HEK293 (cell line): ENCODE results near the gene BORCS5.

Experiments used
- CTCF ChIA-PET: fragments of 350-600 bp; formaldehyde crosslinking; extraction: SDS; loops from one replicate; lab custom pipeline; 2021; ENCODE audit warnings: antibody characterized with exemption; lab: Yijun Ruan, JAX
- POLR2A ChIA-PET: fragments of 300-600 bp; formaldehyde crosslinking; extraction: SDS; loops from one replicate; lab custom pipeline; 2020; ENCODE audit warnings: antibody characterized with exemption, inconsistent platforms; lab: Yijun Ruan, JAX
- H3K27ac ChIP-seq: fragments of 200-500 bp; sonication (Bioruptor generic); 2 replicates; pipeline ENCODE4 v1.5.1; 2014; ENCODE audit warnings: low read depth, low read length, control low read depth, inconsistent platforms; ENCODE audit errors: extremely low read depth
- H3K36me3 ChIP-seq, 2 experiments: fragments of 200-500 bp in 1 of 2; sonication (Bioruptor generic) in 1 of 2; 1 replicate in 1 of 2; 2 replicates in 1 of 2; pipeline ENCODE4 v1.5.1; 2014 to 2017; ENCODE audit warnings: inconsistent platforms in 2 of 2, low read length in 2 of 2; ENCODE audit not compliant: control insufficient read depth in 2 of 2, insufficient read depth in 1 of 2
- H3K4me1 ChIP-seq: fragments of 200-500 bp; sonication (Bioruptor generic); 2 replicates; pipeline ENCODE4 v1.5.1; 2014; ENCODE audit warnings: mild to moderate bottlenecking, low read length, inconsistent platforms; ENCODE audit not compliant: control insufficient read depth, insufficient read depth
- H3K4me3 ChIP-seq: 2 replicates; pipeline ENCODE4 v1.5.1; 2011; ENCODE audit warnings: low read depth, mild to moderate bottlenecking, control low read depth, low read length, moderate library complexity
- H3K9me3 ChIP-seq: fragments of 200-500 bp; sonication (Bioruptor generic); 2 replicates; pipeline ENCODE4 v1.5.1; 2014; ENCODE audit warnings: low read depth, low read length, inconsistent platforms; ENCODE audit not compliant: control insufficient read depth, insufficient read depth
- BCL11A ChIP-seq: fragments of 450-650 bp; formaldehyde crosslinking; IDR thresholded peaks from 2 replicates; pipeline ENCODE4 v1.5.1; 2016; ENCODE audit warnings: low read depth, missing biosample characterization, missing genetic modification characterization
- GFI1B ChIP-seq: fragments of 450-650 bp; formaldehyde crosslinking; IDR thresholded peaks from 2 replicates; pipeline ENCODE4 v1.5.1; 2016; ENCODE audit warnings: missing biosample characterization, missing genetic modification characterization
- GLIS1 ChIP-seq: fragments of 450-650 bp; formaldehyde crosslinking; IDR thresholded peaks from 2 replicates; pipeline ENCODE4 v1.5.1; 2016; ENCODE audit warnings: missing biosample characterization, missing genetic modification characterization
- KLF8 ChIP-seq: fragments of 450-650 bp; formaldehyde crosslinking; IDR thresholded peaks from 2 replicates; pipeline ENCODE4 v1.5.1; 2016; ENCODE audit warnings: missing biosample characterization, missing genetic modification characterization
- MYNN ChIP-seq: fragments of 450-650 bp; formaldehyde crosslinking; IDR thresholded peaks from 2 replicates; pipeline ENCODE4 v1.5.1; 2016; ENCODE audit warnings: missing biosample characterization, missing genetic modification characterization, borderline replicate concordance
- SCRT1 ChIP-seq: fragments of 450-650 bp; formaldehyde crosslinking; IDR thresholded peaks from 2 replicates; pipeline ENCODE4 v1.5.1; 2016; ENCODE audit warnings: missing biosample characterization, missing genetic modification characterization, borderline replicate concordance
- ZBTB1 ChIP-seq: fragments of 450-650 bp; formaldehyde crosslinking; IDR thresholded peaks from 2 replicates; pipeline ENCODE4 v1.5.1; 2016; ENCODE audit warnings: missing biosample characterization, missing genetic modification characterization
- ZBTB20 ChIP-seq: fragments of 450-650 bp; formaldehyde crosslinking; IDR thresholded peaks from 2 replicates; pipeline ENCODE4 v1.5.1; 2016; ENCODE audit warnings: missing biosample characterization, missing genetic modification characterization
- ZBTB48 ChIP-seq: fragments of 450-650 bp; formaldehyde crosslinking; IDR thresholded peaks from 2 replicates; pipeline ENCODE4 v1.5.1; 2016; ENCODE audit warnings: missing biosample characterization, missing genetic modification characterization
- ZEB2 ChIP-seq: fragments of 450-650 bp; formaldehyde crosslinking; IDR thresholded peaks from 2 replicates; pipeline ENCODE4 v1.5.1; 2016; ENCODE audit warnings: missing biosample characterization, missing genetic modification characterization
- ZNF112 ChIP-seq: fragments of 450-650 bp; formaldehyde crosslinking; IDR thresholded peaks from 2 replicates; pipeline ENCODE4 v1.5.0; 2017; ENCODE audit warnings: missing biosample characterization, missing genetic modification characterization
- ZNF16 ChIP-seq: fragments of 450-650 bp; formaldehyde crosslinking; IDR thresholded peaks from 2 replicates; pipeline ENCODE4 v1.5.1; 2016; ENCODE audit warnings: low read depth, missing biosample characterization, missing genetic modification characterization
- ZNF175 ChIP-seq: fragments of 450-650 bp; formaldehyde crosslinking; IDR thresholded peaks from 2 replicates; pipeline ENCODE4 v1.5.1; 2016; ENCODE audit warnings: missing biosample characterization, missing genetic modification characterization
- ZNF223 ChIP-seq: fragments of 450-650 bp; formaldehyde crosslinking; IDR thresholded peaks from 2 replicates; pipeline ENCODE4 v1.5.1; 2016; ENCODE audit warnings: missing biosample characterization, missing genetic modification characterization
- ZNF23 ChIP-seq: fragments of 450-650 bp; formaldehyde crosslinking; IDR thresholded peaks from 2 replicates; pipeline ENCODE4 v1.5.1; 2016; ENCODE audit warnings: missing biosample characterization, missing genetic modification characterization, borderline replicate concordance
- ZNF274 ChIP-seq, 2 experiments: fragments of 200-500 bp in 1 of 2; fragments of 450-650 bp in 1 of 2; sonication (Bioruptor generic) in 1 of 2; formaldehyde crosslinking in 1 of 2; IDR thresholded peaks; 2 replicates each; pipeline versions ENCODE4 v1.5.1 to v1.6.1; 2014 to 2016; ENCODE audit warnings: borderline replicate concordance in 1 of 2, inconsistent platforms in 1 of 2, low read length in 1 of 2, missing biosample characterization in 1 of 2, missing genetic modification characterization in 1 of 2
- ZNF280C ChIP-seq: fragments of 450-650 bp; formaldehyde crosslinking; IDR thresholded peaks from 2 replicates; pipeline ENCODE4 v1.5.1; 2016; ENCODE audit warnings: missing biosample characterization, missing genetic modification characterization
- ZNF350 ChIP-seq: fragments of 450-650 bp; formaldehyde crosslinking; IDR thresholded peaks from 2 replicates; pipeline ENCODE4 v1.5.0; 2017; ENCODE audit warnings: missing biosample characterization, mild to moderate bottlenecking, missing genetic modification characterization
- ZNF391 ChIP-seq: fragments of 450-650 bp; formaldehyde crosslinking; IDR thresholded peaks from 2 replicates; pipeline ENCODE4 v1.5.1; 2016; ENCODE audit warnings: low read depth, missing biosample characterization, missing genetic modification characterization, borderline replicate concordance
- ZNF394 ChIP-seq: fragments of 450-650 bp; formaldehyde crosslinking; IDR thresholded peaks from 2 replicates; pipeline ENCODE4 v1.5.1; 2016; ENCODE audit warnings: missing biosample characterization, missing genetic modification characterization, mild to moderate bottlenecking, moderate library complexity, borderline replicate concordance
- ZNF48 ChIP-seq: fragments of 450-650 bp; formaldehyde crosslinking; IDR thresholded peaks from 2 replicates; pipeline ENCODE4 v1.5.1; 2016; ENCODE audit warnings: missing biosample characterization, missing genetic modification characterization
- ZNF558 ChIP-seq: fragments of 450-650 bp; formaldehyde crosslinking; IDR thresholded peaks from 2 replicates; pipeline ENCODE4 v1.5.1; 2016; ENCODE audit warnings: missing biosample characterization, missing genetic modification characterization
- ZNF629 ChIP-seq: fragments of 450-650 bp; formaldehyde crosslinking; IDR thresholded peaks from 2 replicates; pipeline ENCODE4 v1.5.1; 2017; ENCODE audit warnings: missing biosample characterization, missing genetic modification characterization
- ZNF654 ChIP-seq: fragments of 450-650 bp; formaldehyde crosslinking; IDR thresholded peaks from 2 replicates; pipeline ENCODE4 v1.5.1; 2016; ENCODE audit warnings: low read depth, missing biosample characterization, missing genetic modification characterization
- ZNF677 ChIP-seq: fragments of 450-650 bp; IDR thresholded peaks from 2 replicates; pipeline ENCODE4 v1.5.0; 2018; ENCODE audit warnings: missing biosample characterization, mild to moderate bottlenecking, missing genetic modification characterization, moderate library complexity
- ZNF785 ChIP-seq: fragments of 450-650 bp; formaldehyde crosslinking; IDR thresholded peaks from 2 replicates; pipeline ENCODE4 v1.5.1; 2016; ENCODE audit warnings: missing biosample characterization, missing genetic modification characterization
- ZXDB ChIP-seq: fragments of 450-650 bp; formaldehyde crosslinking; IDR thresholded peaks from 2 replicates; pipeline ENCODE4 v1.5.1; 2016; ENCODE audit warnings: missing biosample characterization, missing genetic modification characterization
- TF ChIP-seq, protein P1 (sequence below): fragments of 450-650 bp; formaldehyde crosslinking; IDR thresholded peaks from 2 replicates; pipeline ENCODE4 v1.5.1; 2016; ENCODE audit warnings: missing biosample characterization, missing genetic modification characterization

BORCS5 gene

DNA sequence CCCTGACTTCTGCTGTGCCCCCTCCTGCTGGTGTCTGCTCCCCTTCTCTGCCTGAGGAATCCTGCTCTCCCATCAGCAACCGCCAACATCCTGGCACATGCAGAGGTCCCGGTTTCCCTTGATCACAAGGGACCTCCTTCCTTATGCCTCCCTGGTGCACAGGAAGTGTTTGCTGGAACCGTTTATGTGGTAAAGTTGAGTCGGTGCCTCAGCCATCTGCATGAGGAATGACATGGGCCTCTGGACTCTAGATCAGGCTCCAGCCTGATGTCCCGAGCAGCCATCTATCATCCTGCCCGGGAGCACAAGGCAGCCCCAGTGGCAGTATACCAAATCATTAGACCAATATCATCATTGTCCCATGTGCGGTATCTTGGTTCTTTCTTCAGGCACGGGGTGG lies 90.4 kb downstream of the BORCS5 start:
- Histone ChIP-seq H3K36me3 (no peaks in the 10 kb centered on the region), H3K27ac (no peak overlapping the region), H3K9me3 (no peaks in the 10 kb centered on the region), H3K4me3 (no peak overlapping the region), H3K4me1 (no peaks in the 10 kb centered on the region)
- ChIA-PET POLR2A (no interaction called here), CTCF (no interaction called here)
- TF ChIP-seq ZNF274 (IDR thresholded peaks at IDR 0.05; ENCODE audit: low read length): no peak
- TF ChIP-seq ZNF274 (tag by site-specific recombination; IDR thresholded peaks at IDR 0.05; ENCODE audit: borderline replicate concordance): no peak
- no peak for TF ChIP-seq ZNF391 (tag by site-specific recombination)
- TF ChIP-seq ZEB2 (tag by site-specific recombination): no peak
- no peak for TF ChIP-seq KLF8 (tag by site-specific recombination)
- TF ChIP-seq ZNF16 (tag by site-specific recombination): no peak
- TF ChIP-seq ZNF558 (tag by site-specific recombination): no peak
- no peak for TF ChIP-seq ZNF654 (tag by site-specific recombination)
- no peak for TF ChIP-seq BCL11A (tag by site-specific recombination)
- no peak for TF ChIP-seq ZNF785 (tag by site-specific recombination)
- no peak for TF ChIP-seq SCRT1 (tag by site-specific recombination)
- TF ChIP-seq MYNN (tag by site-specific recombination): no peak
- TF ChIP-seq ZNF112 (tag by site-specific recombination): no peak
- no peak for TF ChIP-seq ZNF677
- TF ChIP-seq ZNF223 (tag by site-specific recombination): no peak
- no peak for TF ChIP-seq ZXDB (tag by site-specific recombination)
- no peak for TF ChIP-seq ZBTB1 (tag by site-specific recombination)
- no peak for TF ChIP-seq ZNF48
- TF ChIP-seq ZBTB20: no peak
- no peak for TF ChIP-seq ZNF350 (tag by site-specific recombination)

GRCh38 chr12:12447837-12448236 lies 91.0 kb downstream of the BORCS5 start:
- no peaks in the 10 kb centered on the region for H3K36me3 ChIP-seq
- TF ChIP-seq ZBTB48 (tag by site-specific recombination) (no peak), ZNF175 (tag by site-specific recombination) (no peak), ZNF23 (no peak), ZNF391 (tag by site-specific recombination) (no peak), GFI1B (tag by site-specific recombination) (no peak), ZNF629 (no peak), ZNF394 (no peak), GLIS1 (tag by site-specific recombination) (no peak), ZNF280C (no peak)
- TF ChIP-seq, protein P1, sequence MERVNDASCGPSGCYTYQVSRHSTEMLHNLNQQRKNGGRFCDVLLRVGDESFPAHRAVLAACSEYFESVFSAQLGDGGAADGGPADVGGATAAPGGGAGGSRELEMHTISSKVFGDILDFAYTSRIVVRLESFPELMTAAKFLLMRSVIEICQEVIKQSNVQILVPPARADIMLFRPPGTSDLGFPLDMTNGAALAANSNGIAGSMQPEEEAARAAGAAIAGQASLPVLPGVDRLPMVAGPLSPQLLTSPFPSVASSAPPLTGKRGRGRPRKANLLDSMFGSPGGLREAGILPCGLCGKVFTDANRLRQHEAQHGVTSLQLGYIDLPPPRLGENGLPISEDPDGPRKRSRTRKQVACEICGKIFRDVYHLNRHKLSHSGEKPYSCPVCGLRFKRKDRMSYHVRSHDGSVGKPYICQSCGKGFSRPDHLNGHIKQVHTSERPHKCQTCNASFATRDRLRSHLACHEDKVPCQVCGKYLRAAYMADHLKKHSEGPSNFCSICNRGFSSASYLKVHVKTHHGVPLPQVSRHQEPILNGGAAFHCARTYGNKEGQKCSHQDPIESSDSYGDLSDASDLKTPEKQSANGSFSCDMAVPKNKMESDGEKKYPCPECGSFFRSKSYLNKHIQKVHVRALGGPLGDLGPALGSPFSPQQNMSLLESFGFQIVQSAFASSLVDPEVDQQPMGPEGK (tag by site-specific recombination): no peak
- TF ChIP-seq, all 188 proteins: peak for 0
- H3K4me3 ChIP-seq: no peak overlapping the region
- ChIA-PET POLR2A (no interaction called here), CTCF (interaction anchor here (0.5 to 0.6 kb wide), 3 partner anchors 71 to 102 kb away, joined by 3 to 6 read pairs (median 4); no protein-coding TSS in a partner anchor)
- H3K4me1 ChIP-seq: no peaks in the 10 kb centered on the region
- H3K9me3 ChIP-seq: no peaks in the 10 kb centered on the region
- no peak overlapping the region for H3K27ac ChIP-seq
